Activated T-cell treated with anti-CD3 and anti-CD28 coated beads, Interleukin-2, amount 50 U/mL, for 72 hours (primary cell): ENCODE results near the gene SLC25A34. TPM values are rescaled to one million over a fixed set of nuclear protein-coding genes. Genes with fewer than 3 reads are reported as not detected.

Source experiments
- ATAC-seq, 2 donors: fragments of 150-1000 bp; cut with Tn5 transposase; replicated peaks in 1 of 2; 2 replicates each; pipeline ENCODE4 v1.10.0; 2021; ENCODE audit warnings: moderate library complexity in 2 of 2, mild to moderate bottlenecking in 1 of 2
- DNase-seq, 2 donors: peaks; one replicate each; pipeline ENCODE4 v3.0.0; 2021 to 2022; ENCODE audit warnings: mixed read lengths in 1 of 2
- H3K27ac Mint-ChIP-seq: one replicate; pipeline ENCODE4 v1.8.0; 2022; ENCODE audit warnings: mild to moderate bottlenecking, moderate library complexity, mixed read lengths
- H3K27me3 Mint-ChIP-seq: one replicate; pipeline ENCODE4 v1.8.0; 2022; ENCODE audit warnings: low read depth, mixed read lengths
- H3K36me3 Mint-ChIP-seq, 2 donors: one replicate each; pipeline ENCODE4 v1.8.0; 2022; ENCODE audit warnings: mixed read lengths in 2 of 2, mild to moderate bottlenecking in 1 of 2; ENCODE audit not compliant: insufficient read depth in 2 of 2
- H3K4me1 Mint-ChIP-seq: one replicate; pipeline ENCODE4 v1.8.0; 2022; ENCODE audit warnings: low read depth, mixed read lengths
- H3K4me3 Mint-ChIP-seq, 2 donors: one replicate each; pipeline ENCODE4 v1.8.0; 2022; ENCODE audit warnings: mild to moderate bottlenecking in 2 of 2, mixed read lengths in 2 of 2, moderate library complexity in 2 of 2
- H3K9me3 Mint-ChIP-seq, 2 donors: one replicate each; pipeline ENCODE4 v1.8.0; 2022; ENCODE audit warnings: mixed read lengths in 2 of 2
- total RNA-seq, 2 donors: library from RNA; stranded (reverse); gene quantifications; one replicate each; pipeline ENCODE4 v1.2.3, GENCODE V29; 2022

Gene SLC25A34
- total RNA-seq, 2 donors from 2014 or later = 2.5 to 3.0 TPM

DNA sequence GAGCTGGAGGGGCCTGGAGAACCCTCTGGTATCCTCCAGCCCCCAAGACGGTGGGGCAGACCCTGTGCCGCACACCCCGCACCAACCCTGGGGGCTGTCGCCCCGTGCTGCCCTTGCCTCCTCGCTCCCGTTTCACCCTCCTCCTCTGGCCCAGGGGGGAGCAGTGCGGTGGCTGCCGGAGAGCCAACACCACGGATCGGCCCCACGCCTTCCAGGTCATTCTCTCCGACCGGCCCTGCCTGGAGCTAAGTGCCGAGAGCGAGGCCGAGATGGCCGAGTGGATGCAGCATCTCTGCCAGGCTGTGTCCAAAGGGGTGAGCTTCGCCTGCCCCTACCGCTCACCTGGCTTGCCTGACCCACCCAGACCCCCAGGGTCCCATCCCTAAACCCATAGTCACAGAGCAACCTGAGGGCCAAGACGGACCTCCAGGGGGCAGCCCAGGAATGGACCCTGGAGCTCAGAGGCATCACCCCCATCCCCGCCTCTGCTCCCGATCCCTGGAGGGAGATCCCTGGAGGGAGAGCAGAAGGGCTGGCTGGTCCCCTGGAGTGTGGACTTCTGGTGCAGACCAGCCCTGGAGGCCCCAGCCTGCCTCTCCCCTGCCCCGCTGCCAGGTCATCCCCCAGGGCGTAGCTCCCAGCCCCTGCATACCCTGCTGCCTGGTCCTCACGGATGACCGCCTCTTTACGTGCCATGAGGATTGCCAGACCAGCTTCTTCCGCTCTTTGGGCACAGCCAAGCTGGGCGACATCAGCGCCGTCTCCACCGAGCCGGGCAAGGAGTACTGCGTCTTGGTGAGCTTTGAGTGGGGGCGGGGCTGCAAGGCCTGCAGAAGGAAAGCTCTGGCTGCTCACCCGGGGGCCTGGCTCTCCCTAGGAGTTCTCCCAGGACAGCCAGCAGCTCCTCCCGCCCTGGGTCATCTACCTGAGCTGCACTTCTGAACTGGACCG lies 4.0 kb upstream of the SLC25A34 start:
- DNase-seq (no peak), ATAC-seq (no peak)
- H3K27ac Mint-ChIP-seq = no peak overlapping the region
- no peaks in the 10 kb centered on the region for H3K4me1 Mint-ChIP-seq
- H3K9me3 Mint-ChIP-seq = no peaks in the 10 kb centered on the region
- H3K27me3 Mint-ChIP-seq = no peaks in the 10 kb centered on the region
- peaks cover 0 to 2% of the 10 kb centered on the region in 2 donors for H3K36me3 Mint-ChIP-seq
- no peak overlapping the region for H3K4me3 Mint-ChIP-seq

DNA sequence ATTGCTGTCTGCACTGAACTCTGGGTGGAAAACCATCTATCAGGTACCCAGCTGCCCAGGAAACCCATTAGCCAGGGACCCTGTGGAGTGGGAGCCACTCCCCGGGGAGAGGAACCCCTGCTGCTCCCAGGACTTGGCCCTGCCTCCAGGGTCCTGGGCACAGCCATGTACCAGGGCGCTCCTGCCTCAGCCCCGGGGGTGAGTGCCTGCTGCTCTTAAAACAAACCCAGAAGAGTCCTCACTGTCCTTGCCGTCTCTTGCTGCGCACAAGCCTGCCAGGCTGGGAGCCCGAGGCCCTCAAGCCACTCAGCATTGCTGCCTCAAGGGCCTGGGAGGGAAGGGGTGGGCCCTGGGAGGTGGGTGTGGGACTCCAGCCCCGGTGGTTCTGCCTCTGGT lies 3.4 kb upstream of the SLC25A34 start:
- no peak for DNase-seq
- Mint-ChIP-seq H3K9me3 (no peaks in the 10 kb centered on the region), H3K4me1 (no peaks in the 10 kb centered on the region), H3K27ac (no peak overlapping the region), H3K36me3 (peaks cover 0 to 2% of the 10 kb centered on the region in 2 donors), H3K4me3 (no peak overlapping the region), H3K27me3 (no peaks in the 10 kb centered on the region)
- no peak for ATAC-seq

DNA sequence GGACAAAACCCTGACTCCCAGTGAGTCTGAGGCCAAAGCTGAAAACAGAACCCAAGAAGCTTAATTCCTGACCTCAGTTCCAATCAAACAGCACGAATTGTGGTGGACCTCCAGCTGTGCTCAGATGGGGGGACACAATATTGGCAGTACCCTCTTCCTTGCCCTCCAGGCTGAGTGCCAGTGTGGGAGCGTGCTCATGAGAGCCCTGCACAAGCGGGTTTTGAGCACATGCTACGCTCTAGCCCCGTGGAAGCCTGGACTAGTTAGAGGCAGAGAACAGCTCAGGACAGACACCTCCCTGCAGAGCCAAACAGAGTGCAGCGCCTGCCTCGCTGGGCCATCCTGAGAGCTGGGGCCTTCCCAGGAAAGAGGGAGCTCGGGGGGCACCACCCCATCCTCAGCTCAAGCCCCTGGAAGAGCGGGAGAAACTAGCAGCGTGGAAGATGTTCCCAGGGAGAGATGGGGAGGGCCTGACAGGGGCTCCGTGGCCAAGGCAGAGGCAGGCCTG lies 2.8 kb upstream of the SLC25A34 start:
- no peak overlapping the region for H3K4me3 Mint-ChIP-seq
- H3K4me1 Mint-ChIP-seq = no peaks in the 10 kb centered on the region
- no peaks in the 10 kb centered on the region for H3K27me3 Mint-ChIP-seq
- no peak for DNase-seq
- ATAC-seq = no peak
- peaks cover 0 to 2% of the 10 kb centered on the region in 2 donors for H3K36me3 Mint-ChIP-seq
- H3K27ac Mint-ChIP-seq = no peak overlapping the region
- no peaks in the 10 kb centered on the region for H3K9me3 Mint-ChIP-seq

GRCh38 chr1:15733726-15734226 lies 2.3 kb upstream of the SLC25A34 start:
- ATAC-seq = no peak
- peaks cover 0 to 2% of the 10 kb centered on the region in 2 donors for H3K36me3 Mint-ChIP-seq
- no peak overlapping the region for H3K27ac Mint-ChIP-seq

DNA sequence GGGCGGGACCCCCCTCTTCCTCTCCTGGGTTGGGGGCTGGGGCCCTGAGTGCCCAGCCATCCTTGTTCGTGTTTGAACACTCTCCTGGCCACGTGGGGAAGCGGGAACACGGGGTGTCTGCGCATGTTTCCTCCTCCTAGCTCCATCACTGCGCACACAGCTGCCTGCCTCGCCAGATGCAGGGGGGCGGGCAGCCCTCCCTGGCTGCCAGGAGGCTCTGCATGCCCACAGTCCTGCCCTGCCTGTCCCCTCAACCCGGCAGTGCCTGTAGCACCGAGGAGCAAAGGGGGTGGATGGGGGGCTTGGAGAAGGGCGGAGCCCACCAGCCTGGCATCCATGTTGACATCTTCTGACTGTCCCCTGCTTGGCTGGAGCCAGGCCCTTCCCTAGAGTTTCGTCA lies 1.8 kb upstream of the SLC25A34 start:
- H3K4me3 Mint-ChIP-seq = no peak overlapping the region
- no peaks in the 10 kb centered on the region for H3K27me3 Mint-ChIP-seq
- ATAC-seq (no peak), DNase-seq (no peak)
- H3K4me1 Mint-ChIP-seq = no peaks in the 10 kb centered on the region
- H3K36me3 Mint-ChIP-seq = peaks cover 0 to 2% of the 10 kb centered on the region in 2 donors
- H3K9me3 Mint-ChIP-seq = no peaks in the 10 kb centered on the region
- H3K27ac Mint-ChIP-seq = no peak overlapping the region

More at GRCh38 chr1:15733726-15734226, 2.3 kb upstream of the SLC25A34 start:
- no peak for DNase-seq
- Mint-ChIP-seq H3K9me3 (no peaks in the 10 kb centered on the region), H3K4me3 (no peak overlapping the region), H3K27me3 (no peaks in the 10 kb centered on the region), H3K4me1 (no peaks in the 10 kb centered on the region)

- H3K27ac Mint-ChIP-seq = no peak overlapping the region
- no peaks in the 10 kb centered on the region for H3K27me3 Mint-ChIP-seq
- no peak for ATAC-seq
- H3K36me3 Mint-ChIP-seq = peaks cover 0 to 2% of the 10 kb centered on the region in 2 donors
- no peaks in the 10 kb centered on the region for H3K9me3 Mint-ChIP-seq
- DNase-seq = no peak
- no peak overlapping the region for H3K4me3 Mint-ChIP-seq
- no peaks in the 10 kb centered on the region for H3K4me1 Mint-ChIP-seq
Observed at GRCh38 chr1:15734901-15735300, 1.2 kb upstream of the SLC25A34 start.

- no peak overlapping the region for H3K27ac Mint-ChIP-seq
Observed at GRCh38 chr1:15735304-15736037, 587 bp upstream of the SLC25A34 start.

DNA sequence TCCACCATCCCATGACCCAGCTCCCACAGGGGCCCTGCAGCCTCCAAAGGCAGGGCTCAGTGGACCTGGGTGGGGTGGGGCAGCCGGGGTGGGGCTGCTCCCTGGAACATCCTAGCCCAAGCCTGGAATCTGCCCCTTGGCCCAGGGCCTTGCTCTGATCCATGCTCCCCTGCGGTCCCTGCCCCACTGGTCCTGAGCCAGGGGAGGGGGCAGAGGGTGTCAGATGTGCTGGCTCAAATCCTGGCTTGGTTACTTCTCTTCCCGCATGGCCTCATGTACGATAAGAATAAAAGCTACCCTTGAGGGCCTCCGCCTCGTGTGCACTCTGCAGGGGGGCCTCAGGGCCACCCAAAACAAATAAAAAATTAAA lies 819 bp downstream of the SLC25A34 start:
- H3K4me1 Mint-ChIP-seq = peaks cover 7% of the 10 kb centered on the region
- H3K27ac Mint-ChIP-seq = no peak overlapping the region
- H3K4me3 Mint-ChIP-seq = no peak overlapping the region
- H3K9me3 Mint-ChIP-seq = no peaks in the 10 kb centered on the region
- DNase-seq = no peak
- no peaks in the 10 kb centered on the region for H3K27me3 Mint-ChIP-seq
- no peak for ATAC-seq
- H3K36me3 Mint-ChIP-seq = peaks cover 0 to 2% of the 10 kb centered on the region in 2 donors

More at GRCh38 chr1:15735304-15736037, 587 bp upstream of the SLC25A34 start:
- Mint-ChIP-seq H3K27me3 (no peaks in the 10 kb centered on the region), H3K36me3 (peaks cover 0 to 2% of the 10 kb centered on the region in 2 donors), H3K4me3 (no peak overlapping the region), H3K9me3 (no peaks in the 10 kb centered on the region), H3K4me1 (no peaks in the 10 kb centered on the region)
- DNase-seq = no peak
- ATAC-seq = no peak

- Mint-ChIP-seq H3K36me3 (peaks cover 0 to 2% of the 10 kb centered on the region in 2 donors), H3K9me3 (no peaks in the 10 kb centered on the region), H3K27me3 (no peaks in the 10 kb centered on the region), H3K27ac (no peak overlapping the region), H3K4me1 (peaks cover 7% of the 10 kb centered on the region), H3K4me3 (no peak overlapping the region)
- ATAC-seq (no peak), DNase-seq (no peak)
Observed at GRCh38 chr1:15737324-15738319, 1.6 kb downstream of the SLC25A34 start.

- DNase-seq = no peak
- H3K27ac Mint-ChIP-seq = no peak overlapping the region
- H3K9me3 Mint-ChIP-seq = no peaks in the 10 kb centered on the region
- H3K36me3 Mint-ChIP-seq = no peaks in the 10 kb centered on the region
- ATAC-seq = no peak
- no peaks in the 10 kb centered on the region for H3K27me3 Mint-ChIP-seq
- no peak overlapping the region for H3K4me3 Mint-ChIP-seq
- peaks cover 7% of the 10 kb centered on the region for H3K4me1 Mint-ChIP-seq
Observed at GRCh38 chr1:15738416-15739113, 2.5 kb downstream of the SLC25A34 start.

DNA sequence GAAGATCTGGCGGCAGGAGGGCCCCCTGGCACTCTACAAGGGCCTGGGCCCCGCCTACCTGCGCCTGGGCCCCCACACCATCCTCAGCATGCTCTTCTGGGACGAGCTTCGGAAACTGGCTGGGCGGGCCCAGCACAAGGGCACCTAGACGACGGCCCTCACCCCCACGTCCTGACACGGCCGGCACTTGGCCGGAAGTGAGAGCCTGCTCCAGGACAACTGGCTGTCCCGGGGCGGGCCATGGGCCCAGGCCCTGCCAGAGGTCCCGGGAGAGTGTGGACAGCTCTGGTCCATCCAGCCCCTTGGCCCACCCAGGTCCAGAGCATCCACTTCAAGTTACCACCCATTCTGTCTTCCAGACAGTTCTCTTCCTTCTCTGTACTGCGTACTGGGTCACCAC lies 3.2 kb downstream of the SLC25A34 start:
- DNase-seq (no peak), ATAC-seq (no peak)
- no peaks in the 10 kb centered on the region for H3K9me3 Mint-ChIP-seq
- no peak overlapping the region for H3K4me3 Mint-ChIP-seq
- peaks cover 7% of the 10 kb centered on the region for H3K4me1 Mint-ChIP-seq
- no peak overlapping the region for H3K27ac Mint-ChIP-seq
- H3K36me3 Mint-ChIP-seq = no peaks in the 10 kb centered on the region
- H3K27me3 Mint-ChIP-seq = no peaks in the 10 kb centered on the region

GRCh38 chr1:15739745-15740144 lies 3.7 kb downstream of the SLC25A34 start:
- Mint-ChIP-seq H3K4me1 (peaks cover 7% of the 10 kb centered on the region), H3K4me3 (no peak overlapping the region), H3K27ac (no peak overlapping the region), H3K36me3 (no peaks in the 10 kb centered on the region), H3K9me3 (no peaks in the 10 kb centered on the region), H3K27me3 (no peaks in the 10 kb centered on the region)
- DNase-seq (no peak), ATAC-seq (peak in 1 of 2 donors; percentile 19)
